HEK293 (cell line): ENCODE measurements around the gene HNRNPL.

Experiments
- CTCF ChIA-PET: fragments of 350-600 bp; formaldehyde crosslinking; extraction: SDS; loops from one replicate; lab custom pipeline; 2021; ENCODE audit warnings: antibody characterized with exemption; lab: Yijun Ruan, JAX
- POLR2A ChIA-PET: fragments of 300-600 bp; formaldehyde crosslinking; extraction: SDS; loops from one replicate; lab custom pipeline; 2020; ENCODE audit warnings: antibody characterized with exemption, inconsistent platforms; lab: Yijun Ruan, JAX
- H3K27ac ChIP-seq: fragments of 200-500 bp; sonication (Bioruptor generic); 2 replicates; pipeline ENCODE4 v1.5.1; 2014; ENCODE audit warnings: low read depth, low read length, control low read depth, inconsistent platforms; ENCODE audit errors: extremely low read depth
- H3K36me3 ChIP-seq, 2 experiments: fragments of 200-500 bp in 1 of 2; sonication (Bioruptor generic) in 1 of 2; 1 replicate in 1 of 2; 2 replicates in 1 of 2; pipeline ENCODE4 v1.5.1; 2014 to 2017; ENCODE audit warnings: inconsistent platforms in 2 of 2, low read length in 2 of 2; ENCODE audit not compliant: control insufficient read depth in 2 of 2, insufficient read depth in 1 of 2
- H3K4me1 ChIP-seq: fragments of 200-500 bp; sonication (Bioruptor generic); 2 replicates; pipeline ENCODE4 v1.5.1; 2014; ENCODE audit warnings: mild to moderate bottlenecking, low read length, inconsistent platforms; ENCODE audit not compliant: control insufficient read depth, insufficient read depth
- H3K4me3 ChIP-seq: 2 replicates; pipeline ENCODE4 v1.5.1; 2011; ENCODE audit warnings: low read depth, mild to moderate bottlenecking, control low read depth, low read length, moderate library complexity
- H3K9me3 ChIP-seq: fragments of 200-500 bp; sonication (Bioruptor generic); 2 replicates; pipeline ENCODE4 v1.5.1; 2014; ENCODE audit warnings: low read depth, low read length, inconsistent platforms; ENCODE audit not compliant: control insufficient read depth, insufficient read depth
- ATF2 ChIP-seq: fragments of 450-650 bp; formaldehyde crosslinking; IDR thresholded peaks from 2 replicates; pipeline ENCODE4 v1.5.1; 2016; ENCODE audit warnings: missing biosample characterization, missing genetic modification characterization, low read depth
- BCL11B ChIP-seq: fragments of 450-650 bp; formaldehyde crosslinking; IDR thresholded peaks from 2 replicates; pipeline ENCODE4 v1.5.1; 2016; ENCODE audit warnings: low read depth, missing biosample characterization, missing genetic modification characterization
- GLI2 ChIP-seq: fragments of 450-650 bp; formaldehyde crosslinking; IDR thresholded peaks from 2 replicates; pipeline ENCODE4; 2017; ENCODE audit warnings: missing biosample characterization, missing genetic modification characterization, low read depth, borderline replicate concordance
- KLF7 ChIP-seq: fragments of 450-650 bp; formaldehyde crosslinking; IDR thresholded peaks from 2 replicates; pipeline ENCODE4 v1.5.1; 2016; ENCODE audit warnings: missing biosample characterization, missing genetic modification characterization, borderline replicate concordance
- PBX3 ChIP-seq: sonication (generic); formaldehyde crosslinking; IDR thresholded peaks from 2 replicates; pipeline ENCODE4 v1.8.1; 2022; ENCODE audit warnings: mild to moderate bottlenecking, moderate library complexity, missing genetic modification reagents
- SP3 ChIP-seq: fragments of 450-650 bp; formaldehyde crosslinking; IDR thresholded peaks from 2 replicates; pipeline ENCODE4 v1.5.1; 2016; ENCODE audit warnings: missing biosample characterization, missing genetic modification characterization
- ZNF169 ChIP-seq: fragments of 450-650 bp; formaldehyde crosslinking; IDR thresholded peaks from 2 replicates; pipeline ENCODE4 v1.5.1; 2016; ENCODE audit warnings: missing biosample characterization, missing genetic modification characterization
- ZNF221 ChIP-seq: fragments of 450-650 bp; formaldehyde crosslinking; IDR thresholded peaks from 2 replicates; pipeline ENCODE4 v1.5.1; 2017; ENCODE audit warnings: missing biosample characterization, missing genetic modification characterization, borderline replicate concordance
- ZNF510 ChIP-seq: fragments of 450-650 bp; formaldehyde crosslinking; IDR thresholded peaks from 2 replicates; pipeline ENCODE4 v1.5.1; 2018; ENCODE audit warnings: mild to moderate bottlenecking, missing genetic modification characterization, missing biosample characterization; ENCODE audit not compliant: insufficient replicate concordance
- ZNF626 ChIP-seq: fragments of 450-650 bp; sonication (Bioruptor Pico); formaldehyde crosslinking; IDR thresholded peaks from 2 replicates; pipeline ENCODE4 v1.5.1; 2018; ENCODE audit warnings: missing biosample characterization, missing genetic modification characterization, inconsistent platforms
- ZNF658 ChIP-seq: fragments of 450-650 bp; formaldehyde crosslinking; IDR thresholded peaks from 2 replicates; pipeline ENCODE4; 2016; ENCODE audit warnings: missing biosample characterization, missing genetic modification characterization
- ZNF837 ChIP-seq: fragments of 450-650 bp; formaldehyde crosslinking; IDR thresholded peaks from 2 replicates; pipeline ENCODE4 v1.5.1; 2016; ENCODE audit warnings: missing biosample characterization, missing genetic modification characterization
- TF ChIP-seq, protein P1 (sequence below): fragments of 450-650 bp; formaldehyde crosslinking; IDR thresholded peaks from 2 replicates; pipeline ENCODE4 v1.5.1; 2016; ENCODE audit warnings: missing biosample characterization, missing genetic modification characterization
- TF ChIP-seq, protein P2 (sequence below): fragments of 450-650 bp; formaldehyde crosslinking; IDR thresholded peaks from 2 replicates; pipeline ENCODE4 v1.5.1; 2016; ENCODE audit warnings: missing biosample characterization, missing genetic modification characterization
- TF ChIP-seq, protein P3 (sequence below): fragments of 450-650 bp; formaldehyde crosslinking; IDR thresholded peaks from 2 replicates; pipeline ENCODE4 v1.5.1; 2016; ENCODE audit warnings: missing biosample characterization, missing genetic modification characterization
- TF ChIP-seq, protein P4 (sequence below): fragments of 450-650 bp; formaldehyde crosslinking; IDR thresholded peaks from 2 replicates; pipeline ENCODE4 v1.5.1; 2017; ENCODE audit warnings: missing biosample characterization, missing genetic modification characterization
- TF ChIP-seq, protein P5 (sequence below): fragments of 450-650 bp; formaldehyde crosslinking; IDR thresholded peaks from 2 replicates; pipeline ENCODE4 v1.5.0; 2017; ENCODE audit warnings: missing biosample characterization, missing genetic modification characterization, borderline replicate concordance

Gene HNRNPL

DNA sequence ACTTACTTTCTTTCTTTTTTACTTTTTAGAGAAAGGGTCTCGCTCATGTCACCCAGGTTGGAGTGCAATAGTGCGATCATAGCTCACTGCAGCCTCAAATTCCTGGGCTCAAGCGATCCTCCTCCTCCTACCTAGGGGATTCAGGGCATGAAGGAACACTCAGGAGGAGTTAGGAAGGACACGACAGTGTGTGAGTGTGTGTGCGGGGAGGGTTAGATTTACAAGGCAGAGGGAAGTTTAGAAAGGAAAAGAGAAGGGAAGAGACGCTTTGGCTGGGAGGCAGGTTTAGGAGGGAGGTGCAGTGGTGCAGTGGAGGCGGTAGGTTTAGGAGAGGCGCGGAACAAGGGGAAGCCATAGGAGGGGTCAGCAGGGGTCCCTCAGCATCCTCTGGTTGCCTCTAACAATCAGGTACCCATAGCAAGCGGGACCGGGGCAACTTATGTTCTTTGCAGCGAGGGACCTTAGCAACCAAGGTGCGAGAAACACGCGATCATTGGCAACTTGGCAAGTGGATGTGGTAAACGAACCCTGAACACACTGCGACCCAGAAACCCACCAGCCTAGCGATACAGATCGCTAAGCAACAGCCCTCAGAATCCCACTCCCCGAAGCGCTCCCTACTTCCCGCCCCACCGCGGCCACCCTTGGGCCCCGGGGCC is 49.1 kb upstream of the HNRNPL start (continued):
- TF ChIP-seq ZNF510 (tag by site-specific recombination) (no peak), KLF7 (tag by site-specific recombination) (no peak), ZNF658 (tag by site-specific recombination) (no peak), BCL11B (peak; percentile 34; the same call in 1 of the 2 replicates), SP3 (no peak), ZNF169 (no peak; the same call in 1 of the 2 replicates), ZNF221 (tag by site-specific recombination) (no peak; the same call in 1 of the 2 replicates), ZNF626 (tag by site-specific recombination) (no peak), PBX3 (CRISPR knock-in tag) (no peak), ZNF837 (tag by site-specific recombination) (peak; percentile 59; the same call in 1 of the 2 replicates), ATF2 (tag by site-specific recombination) (no peak)
- TF ChIP-seq, protein P1, sequence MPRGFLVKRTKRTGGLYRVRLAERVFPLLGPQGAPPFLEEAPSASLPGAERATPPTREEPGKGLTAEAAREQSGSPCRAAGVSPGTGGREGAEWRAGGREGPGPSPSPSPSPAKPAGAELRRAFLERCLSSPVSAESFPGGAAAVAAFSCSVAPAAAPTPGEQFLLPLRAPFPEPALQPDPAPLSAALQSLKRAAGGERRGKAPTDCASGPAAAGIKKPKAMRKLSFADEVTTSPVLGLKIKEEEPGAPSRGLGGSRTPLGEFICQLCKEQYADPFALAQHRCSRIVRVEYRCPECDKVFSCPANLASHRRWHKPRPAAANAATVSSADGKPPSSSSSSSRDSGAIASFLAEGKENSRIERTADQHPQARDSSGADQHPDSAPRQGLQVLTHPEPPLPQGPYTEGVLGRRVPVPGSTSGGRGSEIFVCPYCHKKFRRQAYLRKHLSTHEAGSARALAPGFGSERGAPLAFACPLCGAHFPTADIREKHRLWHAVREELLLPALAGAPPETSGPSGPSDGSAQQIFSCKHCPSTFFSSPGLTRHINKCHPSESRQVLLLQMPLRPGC (tag by site-specific recombination): no peak
- TF ChIP-seq, protein P2, sequence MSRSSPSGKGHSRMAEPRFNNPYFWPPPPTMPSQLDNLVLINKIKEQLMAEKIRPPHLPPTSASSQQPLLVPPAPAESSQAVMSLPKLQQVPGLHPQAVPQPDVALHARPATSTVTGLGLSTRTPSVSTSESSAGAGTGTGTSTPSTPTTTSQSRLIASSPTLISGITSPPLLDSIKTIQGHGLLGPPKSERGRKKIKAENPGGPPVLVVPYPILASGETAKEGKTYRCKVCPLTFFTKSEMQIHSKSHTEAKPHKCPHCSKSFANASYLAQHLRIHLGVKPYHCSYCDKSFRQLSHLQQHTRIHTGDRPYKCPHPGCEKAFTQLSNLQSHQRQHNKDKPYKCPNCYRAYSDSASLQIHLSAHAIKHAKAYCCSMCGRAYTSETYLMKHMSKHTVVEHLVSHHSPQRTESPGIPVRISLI (tag by site-specific recombination): no peak
- TF ChIP-seq, protein P3, sequence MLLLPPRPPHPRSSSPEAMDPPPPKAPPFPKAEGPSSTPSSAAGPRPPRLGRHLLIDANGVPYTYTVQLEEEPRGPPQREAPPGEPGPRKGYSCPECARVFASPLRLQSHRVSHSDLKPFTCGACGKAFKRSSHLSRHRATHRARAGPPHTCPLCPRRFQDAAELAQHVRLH (tag by site-specific recombination): peak; percentile 21

GRCh38 chr19:38894968-38895367 is 45.2 kb upstream of the HNRNPL start:
- H3K4me1 ChIP-seq: peaks cover 13% of the 10 kb centered on the region
- ChIA-PET CTCF (interaction anchor here (0.7 to 3.2 kb wide), 3 partner anchors 34 to 492 kb away, joined by 3 to 7 read pairs (median 5); partner anchors contain the start of gene FAM98C), POLR2A (no interaction called here)
- H3K27ac ChIP-seq: no peak overlapping the region
- H3K4me3 ChIP-seq: no peak overlapping the region
- H3K9me3 ChIP-seq: no peaks in the 10 kb centered on the region
- H3K36me3 ChIP-seq: peaks cover 8 to 12% of the 10 kb centered on the region in 2 experiments
- TF ChIP-seq, protein P4, sequence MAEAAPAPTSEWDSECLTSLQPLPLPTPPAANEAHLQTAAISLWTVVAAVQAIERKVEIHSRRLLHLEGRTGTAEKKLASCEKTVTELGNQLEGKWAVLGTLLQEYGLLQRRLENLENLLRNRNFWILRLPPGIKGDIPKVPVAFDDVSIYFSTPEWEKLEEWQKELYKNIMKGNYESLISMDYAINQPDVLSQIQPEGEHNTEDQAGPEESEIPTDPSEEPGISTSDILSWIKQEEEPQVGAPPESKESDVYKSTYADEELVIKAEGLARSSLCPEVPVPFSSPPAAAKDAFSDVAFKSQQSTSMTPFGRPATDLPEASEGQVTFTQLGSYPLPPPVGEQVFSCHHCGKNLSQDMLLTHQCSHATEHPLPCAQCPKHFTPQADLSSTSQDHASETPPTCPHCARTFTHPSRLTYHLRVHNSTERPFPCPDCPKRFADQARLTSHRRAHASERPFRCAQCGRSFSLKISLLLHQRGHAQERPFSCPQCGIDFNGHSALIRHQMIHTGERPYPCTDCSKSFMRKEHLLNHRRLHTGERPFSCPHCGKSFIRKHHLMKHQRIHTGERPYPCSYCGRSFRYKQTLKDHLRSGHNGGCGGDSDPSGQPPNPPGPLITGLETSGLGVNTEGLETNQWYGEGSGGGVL (tag by site-specific recombination): 0 out of 2 replicates have a peak, but pooled peaks have one; percentile 28
- TF ChIP-seq GLI2 (tag by site-specific recombination): no peak
- no peak for TF ChIP-seq PBX3 (CRISPR knock-in tag)
- TF ChIP-seq, protein P5, sequence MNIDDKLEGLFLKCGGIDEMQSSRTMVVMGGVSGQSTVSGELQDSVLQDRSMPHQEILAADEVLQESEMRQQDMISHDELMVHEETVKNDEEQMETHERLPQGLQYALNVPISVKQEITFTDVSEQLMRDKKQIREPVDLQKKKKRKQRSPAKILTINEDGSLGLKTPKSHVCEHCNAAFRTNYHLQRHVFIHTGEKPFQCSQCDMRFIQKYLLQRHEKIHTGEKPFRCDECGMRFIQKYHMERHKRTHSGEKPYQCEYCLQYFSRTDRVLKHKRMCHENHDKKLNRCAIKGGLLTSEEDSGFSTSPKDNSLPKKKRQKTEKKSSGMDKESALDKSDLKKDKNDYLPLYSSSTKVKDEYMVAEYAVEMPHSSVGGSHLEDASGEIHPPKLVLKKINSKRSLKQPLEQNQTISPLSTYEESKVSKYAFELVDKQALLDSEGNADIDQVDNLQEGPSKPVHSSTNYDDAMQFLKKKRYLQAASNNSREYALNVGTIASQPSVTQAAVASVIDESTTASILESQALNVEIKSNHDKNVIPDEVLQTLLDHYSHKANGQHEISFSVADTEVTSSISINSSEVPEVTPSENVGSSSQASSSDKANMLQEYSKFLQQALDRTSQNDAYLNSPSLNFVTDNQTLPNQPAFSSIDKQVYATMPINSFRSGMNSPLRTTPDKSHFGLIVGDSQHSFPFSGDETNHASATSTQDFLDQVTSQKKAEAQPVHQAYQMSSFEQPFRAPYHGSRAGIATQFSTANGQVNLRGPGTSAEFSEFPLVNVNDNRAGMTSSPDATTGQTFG (tag by site-specific recombination): 0 out of 2 replicates have a peak, but pooled peaks have one; percentile 10
